Activated T-helper 9 cell treated with anti-CD3 and anti-CD28 coated beads, Interleukin-2, amount 50 U/mL, for 16 hours (primary cell): Measurements from ENCODE around the gene TACC2.

Experiments
- DNase-seq: peaks from one replicate; pipeline ENCODE4 v3.0.0-alpha.2; 2020; ENCODE audit warnings: low read depth

Gene TACC2

GRCh38 chr10:122030200-122030552 lies 41.2 kb downstream of the TACC2 start:
- DNase-seq, result no peak

GRCh38 chr10:122033224-122033926 lies 44.4 kb downstream of the TACC2 start:
- no peak for DNase-seq

- DNase-seq, result no peak
Measured at GRCh38 chr10:122034149-122034756, 45.3 kb downstream of the TACC2 start.

GRCh38 chr10:122040786-122041185 lies 51.8 kb downstream of the TACC2 start:
- no peak for DNase-seq

- DNase-seq, result no peak
Measured at GRCh38 chr10:122042836-122043235, 53.9 kb downstream of the TACC2 start.

- DNase-seq, result no peak
Measured at GRCh38 chr10:122044045-122044661, 55.2 kb downstream of the TACC2 start.

- DNase-seq, result no peak
Measured at GRCh38 chr10:122044713-122045112, 55.8 kb downstream of the TACC2 start.

GRCh38 chr10:122045212-122045611 lies 56.2 kb downstream of the TACC2 start:
- DNase-seq, result no peak

GRCh38 chr10:122047560-122047959 lies 58.6 kb downstream of the TACC2 start:
- DNase-seq, result no peak

- no peak for DNase-seq
Measured at GRCh38 chr10:122049076-122049475, 60.1 kb downstream of the TACC2 start.

GRCh38 chr10:122050311-122050710 lies 61.3 kb downstream of the TACC2 start:
- DNase-seq, result no peak

GRCh38 chr10:122050811-122051210 lies 61.8 kb downstream of the TACC2 start:
- no peak for DNase-seq

GRCh38 chr10:122051609-122052385 lies 62.8 kb downstream of the TACC2 start:
- DNase-seq, result no peak

GRCh38 chr10:122052701-122053100 lies 63.7 kb downstream of the TACC2 start:
- DNase-seq, result no peak

- no peak for DNase-seq
Measured at GRCh38 chr10:122053314-122053713, 64.4 kb downstream of the TACC2 start.

GRCh38 chr10:122054048-122055025 lies 65.4 kb downstream of the TACC2 start:
- no peak for DNase-seq

GRCh38 chr10:122055252-122055651 lies 66.3 kb downstream of the TACC2 start:
- no peak for DNase-seq

GRCh38 chr10:122056431-122057094 lies 67.6 kb downstream of the TACC2 start:
- no peak for DNase-seq

GRCh38 chr10:122057841-122058413 lies 69.0 kb downstream of the TACC2 start:
- no peak for DNase-seq

GRCh38 chr10:122060250-122060649 lies 71.3 kb downstream of the TACC2 start:
- no peak for DNase-seq
